ES-I3 (cell line): ENCODE data around the gene ALG12.
"Not testable (repeated sequence)": the region's sequence is repeated elsewhere in the genome, so short reads cannot be mapped to it uniquely, and the experiment has no call there.

Source experiments
- H3K36me3 ChIP-seq: 2 replicates; pipeline ENCODE4 v1.6.1; 2013; ENCODE audit warnings: mild to moderate bottlenecking, low read length, control low read depth, moderate library complexity; ENCODE audit not compliant: insufficient read depth
- H3K4me1 ChIP-seq: 2 replicates; pipeline ENCODE4 v1.6.1; 2013; ENCODE audit warnings: mild to moderate bottlenecking, control low read depth, low read length; ENCODE audit not compliant: insufficient read depth
- H3K9ac ChIP-seq: 2 replicates; pipeline ENCODE4 v1.6.1; 2013; ENCODE audit warnings: low read depth, mild to moderate bottlenecking, low read length, moderate library complexity
- H3K9me3 ChIP-seq: 2 replicates; pipeline ENCODE4 v1.6.1; 2013; ENCODE audit warnings: mild to moderate bottlenecking, low read length, moderate library complexity; ENCODE audit not compliant: control insufficient read depth, insufficient read depth

ALG12 gene

DNA sequence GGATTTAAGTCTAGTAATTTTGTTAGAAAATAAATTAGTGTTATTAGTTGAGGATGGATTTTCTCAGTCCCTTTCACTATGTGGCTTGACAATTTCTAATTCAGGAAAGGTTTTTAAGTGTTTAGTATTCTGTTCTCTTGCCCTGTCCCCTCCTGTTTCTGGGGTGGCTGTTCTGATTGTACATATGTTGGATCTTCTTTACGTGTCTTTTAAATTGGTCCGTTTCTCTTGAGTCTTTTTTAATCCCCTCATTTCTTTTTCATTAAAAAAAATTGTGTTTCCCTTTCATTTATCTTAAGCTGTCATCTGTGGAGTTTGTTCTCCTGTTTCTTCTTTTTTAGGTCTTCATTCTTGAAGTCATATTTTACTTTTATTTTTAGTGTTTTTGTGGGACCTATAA, 52.1 kb downstream of the ALG12 start:
- Histone ChIP-seq H3K4me1 (no peaks in the 10 kb centered on the region), H3K9me3 (peaks cover 7% of the 10 kb centered on the region; the same call in 1 of the 2 replicates), H3K9ac (no peak overlapping the region), H3K36me3 (no peaks in the 10 kb centered on the region)

DNA sequence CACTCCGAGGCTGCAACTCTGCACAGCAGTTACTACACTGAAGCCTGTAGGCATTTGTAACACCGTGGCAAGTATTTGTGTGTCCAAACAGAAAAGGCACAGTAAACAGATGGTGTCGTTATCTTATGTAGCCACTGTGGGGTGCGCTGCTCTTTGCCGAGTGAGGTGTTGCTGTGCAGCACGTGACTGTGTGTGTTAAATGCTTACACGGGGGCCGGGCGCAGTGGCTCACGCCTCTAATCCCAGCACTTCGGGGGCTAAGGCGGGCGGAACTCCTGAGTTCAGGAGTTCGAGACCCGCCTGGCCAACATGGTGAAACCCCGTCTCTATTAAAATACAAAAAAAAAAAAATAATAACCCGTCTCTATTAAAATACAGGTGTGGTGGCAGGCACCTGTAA, 53.1 kb downstream of the ALG12 start:
- Histone ChIP-seq H3K9me3 (peaks cover 7% of the 10 kb centered on the region; the same call in 1 of the 2 replicates), H3K4me1 (no peaks in the 10 kb centered on the region), H3K9ac (no peak overlapping the region), H3K36me3 (no peaks in the 10 kb centered on the region)

GRCh38 chr22:49863931-49864330, 54.3 kb downstream of the ALG12 start:
- no peak overlapping the region for H3K9ac ChIP-seq
- H3K36me3 ChIP-seq = no peaks in the 10 kb centered on the region
- no peaks in the 10 kb centered on the region for H3K4me1 ChIP-seq
- H3K9me3 ChIP-seq = peaks cover 7% of the 10 kb centered on the region; the same call in 1 of the 2 replicates

GRCh38 chr22:49862496-49862776, 55.8 kb downstream of the ALG12 start:
- H3K9me3 ChIP-seq = peaks cover 7% of the 10 kb centered on the region; the same call in 1 of the 2 replicates
- H3K9ac ChIP-seq = no peak overlapping the region
- no peaks in the 10 kb centered on the region for H3K4me1 ChIP-seq
- no peaks in the 10 kb centered on the region for H3K36me3 ChIP-seq

GRCh38 chr22:49861642-49862495, 56.4 kb downstream of the ALG12 start:
- Histone ChIP-seq H3K9ac (no peak overlapping the region), H3K4me1 (no peaks in the 10 kb centered on the region), H3K9me3 (peaks cover 7% of the 10 kb centered on the region; the same call in 1 of the 2 replicates), H3K36me3 (no peaks in the 10 kb centered on the region)

DNA sequence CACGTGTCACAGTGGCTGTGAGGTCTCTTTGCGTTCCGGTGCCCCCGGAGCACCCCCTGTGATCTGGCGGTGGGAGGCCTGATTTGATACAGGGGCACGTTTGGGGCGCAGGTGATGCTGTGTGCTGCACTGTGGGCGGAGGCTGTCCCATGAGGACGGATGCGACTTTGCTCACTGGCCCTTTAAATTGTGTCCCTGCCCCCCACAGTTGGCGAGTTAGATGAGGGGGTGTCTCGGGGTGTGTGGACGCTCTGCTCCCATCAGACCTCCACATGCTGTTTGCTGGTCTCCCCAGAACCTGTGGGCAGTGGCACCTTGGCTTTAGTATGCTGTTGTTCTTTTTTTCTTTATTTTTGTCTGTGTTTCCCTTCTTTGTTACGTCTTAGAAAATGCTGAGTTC, 59.4 kb downstream of the ALG12 start:
- Histone ChIP-seq H3K9me3 (no peaks in the 10 kb centered on the region; the same call in 1 of the 2 replicates), H3K36me3 (no peaks in the 10 kb centered on the region), H3K4me1 (peaks cover 12% of the 10 kb centered on the region), H3K9ac (no peak overlapping the region)

DNA sequence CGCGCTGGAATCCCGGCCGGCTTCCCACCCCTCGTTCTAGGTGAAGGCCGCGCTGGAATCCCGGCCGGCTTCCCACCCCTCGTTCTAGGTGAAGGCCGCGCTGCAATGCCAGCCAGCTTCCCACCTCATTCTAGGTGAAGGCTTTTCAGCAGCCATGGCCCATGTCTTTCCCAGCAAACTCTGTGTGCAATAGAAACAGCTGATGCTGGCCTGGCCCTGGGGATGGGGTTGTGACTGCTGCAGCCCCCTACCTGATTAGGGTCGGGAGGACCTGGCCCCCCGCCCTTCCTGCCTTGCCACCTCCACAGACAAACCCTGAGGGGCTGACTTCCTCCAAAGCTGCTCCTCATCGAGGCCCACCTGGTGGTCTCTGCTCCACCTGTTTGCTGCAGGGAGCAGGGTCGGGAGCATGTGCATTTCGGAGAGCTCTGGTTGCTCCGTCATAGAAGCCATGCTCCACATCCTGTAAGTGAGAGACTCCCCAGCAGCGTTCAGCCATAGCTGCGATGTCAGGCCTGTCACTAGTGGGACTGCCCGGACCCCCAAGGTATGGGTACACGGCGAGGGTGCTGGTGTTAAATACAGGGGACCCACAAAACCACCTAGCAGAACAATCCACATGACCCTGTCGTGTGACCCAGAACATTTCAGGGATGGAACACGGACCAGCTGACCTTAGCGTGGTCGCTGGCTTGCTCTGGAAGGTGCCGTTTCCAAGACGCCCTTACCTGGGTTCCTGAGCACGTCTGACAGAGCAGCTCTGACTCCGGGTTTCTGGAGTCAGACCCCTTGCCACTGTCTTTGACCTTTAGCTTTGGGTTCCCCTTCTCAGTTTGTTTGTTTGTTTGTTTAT, 61.2 kb downstream of the ALG12 start:
- H3K9ac ChIP-seq = no peak overlapping the region
- H3K36me3 ChIP-seq = no peaks in the 10 kb centered on the region
- H3K4me1 ChIP-seq = peaks cover 12% of the 10 kb centered on the region

DNA sequence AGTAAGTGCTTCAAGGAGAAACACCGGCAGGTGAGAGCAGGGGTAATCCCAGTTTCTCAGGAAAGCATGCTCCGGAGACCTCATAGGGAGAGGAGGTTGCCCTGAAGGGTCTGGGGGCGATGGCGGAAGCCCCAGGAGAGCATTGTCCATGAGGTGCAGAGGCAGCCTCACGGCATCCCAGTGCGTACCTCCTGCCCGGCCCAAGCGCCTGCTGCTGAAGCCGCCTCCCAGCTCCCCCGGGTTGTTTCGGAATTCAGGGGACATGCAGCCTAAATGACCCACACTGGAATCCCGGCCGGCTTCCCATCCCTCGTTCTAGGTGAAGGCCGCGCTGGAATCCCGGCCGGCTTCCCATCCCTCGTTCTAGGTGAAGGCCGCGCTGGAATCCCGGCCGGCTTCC, 61.9 kb downstream of the ALG12 start:
- Histone ChIP-seq H3K9ac (no peak overlapping the region), H3K9me3 (no peaks in the 10 kb centered on the region; the same call in 1 of the 2 replicates), H3K4me1 (peaks cover 12% of the 10 kb centered on the region), H3K36me3 (no peaks in the 10 kb centered on the region)

More for the DNA sequence above, 61.2 kb downstream of the ALG12 start:
- no peaks in the 10 kb centered on the region; the same call in 1 of the 2 replicates for H3K9me3 ChIP-seq

DNA sequence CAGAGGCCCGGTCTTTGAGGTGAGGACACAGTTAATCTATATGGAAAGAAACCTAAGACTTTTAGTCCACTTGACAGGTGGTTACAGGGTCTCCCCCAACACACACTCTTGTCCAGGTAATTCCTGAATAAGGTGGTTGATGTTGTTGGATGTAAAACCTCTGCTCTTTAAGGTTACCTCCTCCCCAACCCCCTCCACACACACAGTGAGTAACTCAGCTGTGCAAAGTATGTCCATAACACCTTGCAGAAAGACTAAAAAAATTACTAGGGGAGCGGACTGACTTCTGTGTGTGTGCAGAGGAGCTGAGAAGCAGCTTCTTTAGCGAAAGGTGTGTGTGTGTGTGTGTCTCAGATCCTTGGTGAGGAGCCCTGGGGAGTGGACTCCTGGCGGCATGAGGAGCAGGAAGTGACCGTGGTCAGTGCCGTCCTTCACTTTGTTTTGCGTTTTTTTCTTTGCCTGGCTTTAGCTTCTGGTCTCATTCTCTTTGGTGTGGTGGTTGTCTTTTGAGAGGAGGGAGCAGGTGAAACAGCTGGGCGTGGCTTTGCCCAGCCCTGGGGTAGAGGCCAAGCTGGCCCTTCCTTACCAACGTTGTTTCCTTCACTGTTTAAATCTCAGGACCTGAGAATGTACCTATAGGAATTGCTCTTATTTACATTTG, 62.9 kb downstream of the ALG12 start:
- peaks cover 12% of the 10 kb centered on the region for H3K4me1 ChIP-seq
- no peaks in the 10 kb centered on the region for H3K36me3 ChIP-seq
- no peaks in the 10 kb centered on the region; the same call in 1 of the 2 replicates for H3K9me3 ChIP-seq
- peak overlapping the region; percentile 93; the same call in 1 of the 2 replicates for H3K9ac ChIP-seq

GRCh38 chr22:49853981-49854831, 64.0 kb downstream of the ALG12 start:
- peaks cover 12% of the 10 kb centered on the region for H3K4me1 ChIP-seq

GRCh38 chr22:49852898-49853894, 65.0 kb downstream of the ALG12 start, which contains the start of gene ZBED4:
TSS of gene ZBED4 (plus strand) at chr22:49853844. CDS start at chr22:49883663, 29,819 bp downstream.
- Histone ChIP-seq H3K4me1 (peaks cover 12% of the 10 kb centered on the region), H3K9me3 (no peaks in the 10 kb centered on the region)

More at GRCh38 chr22:49853981-49854831, 64.0 kb downstream of the ALG12 start:
- H3K9me3 ChIP-seq = no peaks in the 10 kb centered on the region
- no peaks in the 10 kb centered on the region for H3K36me3 ChIP-seq
- H3K9ac ChIP-seq = peak overlapping the region; percentile 93

GRCh38 chr22:49852568-49852897, 65.7 kb downstream of the ALG12 start:
- H3K9ac ChIP-seq = peak overlapping the region; percentile 78; the same call in 1 of the 2 replicates
- H3K4me1 ChIP-seq = peaks cover 12% of the 10 kb centered on the region
- not testable (repeated sequence) for H3K9me3 ChIP-seq, H3K36me3 ChIP-seq

More at GRCh38 chr22:49852898-49853894, 65.0 kb downstream of the ALG12 start, which contains the start of gene ZBED4:
- no peaks in the 10 kb centered on the region for H3K36me3 ChIP-seq
- H3K9ac ChIP-seq = peak within 1 kb of the TSS; percentile 93
